Body of pancreas (tissue), 4 donors: ENCODE measurements around the gene IL1RL2.

Experiments used
- POLR2A ChIP-seq, 3 donors: fragments of 450-650 bp; IDR thresholded peaks; one replicate each; pipeline ENCODE4 v1.6.1; 2016; ENCODE audit warnings: antibody characterized with exemption in 3 of 3, mild to moderate bottlenecking in 2 of 3
- TF ChIP-seq, protein P1 (sequence below), 7 experiments: fragments of 450-650 bp in 4 of 7; fragments of 200-600 bp in 3 of 7; sonication (generic) in 3 of 7; IDR thresholded peaks; one replicate each; pipeline ENCODE4 v1.5.1; 2016 to 2019; ENCODE audit warnings: antibody characterized with exemption in 7 of 7

- TF ChIP-seq POLR2A (IDR thresholded peaks at IDR 0.05) = no peak
- TF ChIP-seq, protein P1, sequence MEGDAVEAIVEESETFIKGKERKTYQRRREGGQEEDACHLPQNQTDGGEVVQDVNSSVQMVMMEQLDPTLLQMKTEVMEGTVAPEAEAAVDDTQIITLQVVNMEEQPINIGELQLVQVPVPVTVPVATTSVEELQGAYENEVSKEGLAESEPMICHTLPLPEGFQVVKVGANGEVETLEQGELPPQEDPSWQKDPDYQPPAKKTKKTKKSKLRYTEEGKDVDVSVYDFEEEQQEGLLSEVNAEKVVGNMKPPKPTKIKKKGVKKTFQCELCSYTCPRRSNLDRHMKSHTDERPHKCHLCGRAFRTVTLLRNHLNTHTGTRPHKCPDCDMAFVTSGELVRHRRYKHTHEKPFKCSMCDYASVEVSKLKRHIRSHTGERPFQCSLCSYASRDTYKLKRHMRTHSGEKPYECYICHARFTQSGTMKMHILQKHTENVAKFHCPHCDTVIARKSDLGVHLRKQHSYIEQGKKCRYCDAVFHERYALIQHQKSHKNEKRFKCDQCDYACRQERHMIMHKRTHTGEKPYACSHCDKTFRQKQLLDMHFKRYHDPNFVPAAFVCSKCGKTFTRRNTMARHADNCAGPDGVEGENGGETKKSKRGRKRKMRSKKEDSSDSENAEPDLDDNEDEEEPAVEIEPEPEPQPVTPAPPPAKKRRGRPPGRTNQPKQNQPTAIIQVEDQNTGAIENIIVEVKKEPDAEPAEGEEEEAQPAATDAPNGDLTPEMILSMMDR (IDR thresholded peaks at IDR 0.05) = no peak
Observed at GRCh38 chr2:102273619-102274211, 86.9 kb downstream of the IL1RL2 start.
